Measurements from ENCODE around the gene PEX19. TPM values are rescaled to one million over a fixed set of nuclear protein-coding genes. Genes with fewer than 3 reads are reported as not detected.
A peak's percentile ranks its signal among the peaks of the same experiment; 100 is the strongest.
"Not testable (repeated sequence)": the region's sequence is repeated elsewhere in the genome, so short reads cannot be mapped to it uniquely, and the experiment has no call there.

PEX19 gene
- polyA plus RNA-seq, 1 donor from 2014 or later = 51.6 TPM

DNA sequence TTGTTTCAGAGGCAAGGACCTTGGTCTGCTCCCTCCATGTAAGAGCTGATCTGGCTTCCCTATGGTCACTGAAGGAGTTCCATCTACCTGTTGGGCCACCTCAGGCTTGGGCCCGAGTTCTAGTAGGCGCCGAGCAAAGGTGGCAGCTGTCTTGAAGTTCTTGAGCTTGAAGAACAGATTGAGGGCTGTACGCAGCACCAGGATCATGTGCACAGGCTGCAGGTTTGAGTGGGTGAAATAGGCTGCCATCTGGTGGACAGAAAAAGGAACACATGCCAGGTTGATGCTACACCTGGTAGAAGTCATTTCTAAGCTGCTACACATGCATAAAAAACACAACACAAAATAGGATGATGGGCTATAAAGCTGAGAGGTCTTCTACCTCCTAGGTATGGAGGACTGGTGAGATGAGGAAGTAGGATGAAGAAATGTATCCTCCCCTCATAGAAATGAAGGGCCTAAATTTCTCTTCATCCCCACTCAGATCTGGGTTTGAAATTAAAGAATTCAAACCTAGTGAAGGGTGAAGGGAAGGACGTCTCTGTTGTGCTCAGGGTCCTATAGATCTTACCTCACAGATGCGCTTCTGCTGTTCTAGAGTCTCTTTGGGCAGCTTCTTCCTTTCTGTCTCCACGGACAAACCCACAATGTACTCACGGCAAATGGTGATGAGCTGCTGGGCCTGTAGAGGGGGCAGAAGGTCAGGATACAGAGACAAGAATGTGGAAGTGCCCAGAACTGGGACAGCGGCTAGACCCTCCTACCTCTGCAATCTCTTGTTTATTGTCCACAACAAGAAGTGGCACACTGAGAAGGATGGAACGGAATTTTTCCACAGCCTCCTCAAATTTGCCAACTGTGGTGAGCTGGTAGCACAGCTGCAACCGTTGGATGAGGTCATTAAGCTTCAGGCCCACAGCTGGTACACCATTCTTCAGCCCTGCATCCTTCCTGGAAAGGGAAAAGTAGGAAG, 6.6 kb upstream of the PEX19 start:
- no peak overlapping the region for H2AFZ ChIP-seq (ENCODE audit: low read depth, low read length)
- peaks cover 15% of the 10 kb centered on the region for H3K36me3 ChIP-seq (ENCODE audit: insufficient read depth, low read length)
- no peak overlapping the region for H3K4me3 ChIP-seq (ENCODE audit: low read length)
- H3K79me2 ChIP-seq (replicated peaks; ENCODE audit: insufficient read depth, low read length) = no peaks in the 10 kb centered on the region
- H3K9ac ChIP-seq (ENCODE audit: low read length) = no peak overlapping the region
- no peaks in the 10 kb centered on the region for H3K9me2 ChIP-seq (ENCODE audit: insufficient read depth, low read length)
- TF ChIP-seq EZH2 (IDR thresholded peaks at IDR 0.05; ENCODE audit: borderline replicate concordance, insufficient read depth, low read length, poor library complexity, severe bottlenecking) (no peak), CTCF (IDR thresholded peaks at IDR 0.05; ENCODE audit: poor library complexity, severe bottlenecking) (peak; percentile 88), EP300 (conservative IDR thresholded peaks at IDR 0.05; ENCODE audit: poor library complexity, severe bottlenecking) (no peak), MXI1 (conservative IDR thresholded peaks at IDR 0.05; ENCODE audit: poor library complexity, severe bottlenecking) (peak; percentile 53), POLR2AphosphoS5 (IDR thresholded peaks at IDR 0.05) (no peak), SMC3 (conservative IDR thresholded peaks at IDR 0.05; ENCODE audit: poor library complexity) (peak; percentile 91), RAD21 (conservative IDR thresholded peaks at IDR 0.05) (peak; percentile 77), TAF1 (IDR thresholded peaks at IDR 0.05; ENCODE audit: low read depth) (no peak)
- TF ChIP-seq, protein P1, sequence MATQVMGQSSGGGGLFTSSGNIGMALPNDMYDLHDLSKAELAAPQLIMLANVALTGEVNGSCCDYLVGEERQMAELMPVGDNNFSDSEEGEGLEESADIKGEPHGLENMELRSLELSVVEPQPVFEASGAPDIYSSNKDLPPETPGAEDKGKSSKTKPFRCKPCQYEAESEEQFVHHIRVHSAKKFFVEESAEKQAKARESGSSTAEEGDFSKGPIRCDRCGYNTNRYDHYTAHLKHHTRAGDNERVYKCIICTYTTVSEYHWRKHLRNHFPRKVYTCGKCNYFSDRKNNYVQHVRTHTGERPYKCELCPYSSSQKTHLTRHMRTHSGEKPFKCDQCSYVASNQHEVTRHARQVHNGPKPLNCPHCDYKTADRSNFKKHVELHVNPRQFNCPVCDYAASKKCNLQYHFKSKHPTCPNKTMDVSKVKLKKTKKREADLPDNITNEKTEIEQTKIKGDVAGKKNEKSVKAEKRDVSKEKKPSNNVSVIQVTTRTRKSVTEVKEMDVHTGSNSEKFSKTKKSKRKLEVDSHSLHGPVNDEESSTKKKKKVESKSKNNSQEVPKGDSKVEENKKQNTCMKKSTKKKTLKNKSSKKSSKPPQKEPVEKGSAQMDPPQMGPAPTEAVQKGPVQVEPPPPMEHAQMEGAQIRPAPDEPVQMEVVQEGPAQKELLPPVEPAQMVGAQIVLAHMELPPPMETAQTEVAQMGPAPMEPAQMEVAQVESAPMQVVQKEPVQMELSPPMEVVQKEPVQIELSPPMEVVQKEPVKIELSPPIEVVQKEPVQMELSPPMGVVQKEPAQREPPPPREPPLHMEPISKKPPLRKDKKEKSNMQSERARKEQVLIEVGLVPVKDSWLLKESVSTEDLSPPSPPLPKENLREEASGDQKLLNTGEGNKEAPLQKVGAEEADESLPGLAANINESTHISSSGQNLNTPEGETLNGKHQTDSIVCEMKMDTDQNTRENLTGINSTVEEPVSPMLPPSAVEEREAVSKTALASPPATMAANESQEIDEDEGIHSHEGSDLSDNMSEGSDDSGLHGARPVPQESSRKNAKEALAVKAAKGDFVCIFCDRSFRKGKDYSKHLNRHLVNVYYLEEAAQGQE (IDR thresholded peaks at IDR 0.05; ENCODE audit: borderline replicate concordance) = no peak
- no peaks in the 10 kb centered on the region for H3F3A ChIP-seq (ENCODE audit: insufficient read depth, low read length, poor library complexity, severe bottlenecking)
- H3K4me2 ChIP-seq (ENCODE audit: low read length) = no peak overlapping the region
- H3K9me3 ChIP-seq (ENCODE audit: low read length) = no peaks in the 10 kb centered on the region
- no peaks in the 10 kb centered on the region for H4K20me1 ChIP-seq (ENCODE audit: insufficient read depth)
- no peaks in the 10 kb centered on the region for H3K27me3 ChIP-seq (ENCODE audit: insufficient read depth, low read depth, low read length)
- no peak overlapping the region for H3K27ac ChIP-seq (ENCODE audit: low read length)

DNA sequence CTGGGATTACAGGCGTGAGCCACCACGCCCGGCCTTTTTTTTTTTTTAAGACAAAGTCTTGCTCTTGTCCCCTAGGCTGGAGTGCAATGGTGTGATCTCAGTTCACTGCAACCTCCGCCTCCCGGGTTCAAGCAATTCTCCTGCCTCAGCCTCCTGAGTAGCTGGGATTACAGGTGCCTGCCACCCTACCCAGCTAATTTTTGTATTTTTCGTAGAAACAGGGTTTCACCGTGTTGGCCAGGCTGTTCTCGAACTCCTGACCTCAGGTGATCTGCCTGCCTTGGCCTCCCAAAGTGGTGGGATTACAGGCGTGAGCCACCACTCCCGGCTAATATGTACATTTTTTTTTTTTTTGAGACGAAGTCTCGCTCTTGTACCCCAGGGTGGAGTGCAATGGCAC, 2.8 kb upstream of the PEX19 start:
- H2AFZ ChIP-seq (ENCODE audit: low read depth, low read length); H3K27me3 ChIP-seq (ENCODE audit: insufficient read depth, low read depth, low read length); H3K9ac ChIP-seq (ENCODE audit: low read length); H3K9me3 ChIP-seq (ENCODE audit: low read length); H3F3A ChIP-seq (ENCODE audit: insufficient read depth, low read length, poor library complexity, severe bottlenecking); H3K79me2 ChIP-seq (replicated peaks; ENCODE audit: insufficient read depth, low read length); H3K4me2 ChIP-seq (ENCODE audit: low read length); H3K9me2 ChIP-seq (ENCODE audit: insufficient read depth, low read length); H3K27ac ChIP-seq (ENCODE audit: low read length); H3K4me3 ChIP-seq (ENCODE audit: low read length); H4K20me1 ChIP-seq (ENCODE audit: insufficient read depth): not testable (repeated sequence)
- H3K36me3 ChIP-seq (ENCODE audit: insufficient read depth, low read length) = peaks cover 15% of the 10 kb centered on the region

Data from neural cell (in vitro differentiated cells).